ENCODE measurements around the gene SEC11A. TPM values are rescaled to one million over a fixed set of nuclear protein-coding genes. Genes with fewer than 3 reads are reported as not detected.

Gene SEC11A
- total RNA-seq, 1 experiment from 2014 or later: 140 TPM

DNA sequence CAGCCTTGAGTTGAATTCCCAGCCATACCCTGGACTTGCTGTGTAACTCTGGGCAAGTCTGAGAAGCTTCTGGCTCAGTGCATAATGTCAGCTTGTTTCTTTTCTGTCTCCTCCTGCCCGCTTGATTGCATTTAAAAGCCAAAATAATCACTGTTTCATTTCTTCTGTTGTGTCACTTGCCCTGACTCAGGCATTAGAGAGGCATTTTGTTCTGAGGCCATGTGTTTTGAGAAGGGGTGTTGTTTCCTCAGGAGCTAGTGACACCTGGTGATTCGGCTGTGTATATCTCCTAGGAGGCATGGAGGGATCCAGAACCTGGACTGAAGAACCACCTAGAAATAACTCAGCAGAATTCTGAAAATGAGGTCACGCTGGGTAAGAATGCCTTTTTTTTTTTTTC lies 77.8 kb downstream of the SEC11A start:
- H3K4me2 ChIP-seq (ENCODE audit: low read length): no peak overlapping the region
- no peaks in the 10 kb centered on the region for H3K27me3 ChIP-seq (ENCODE audit: low read length)
- DNase-seq: peak; percentile 53
- no peak overlapping the region for H2AFZ ChIP-seq (ENCODE audit: low read length)
- peaks cover 27% of the 10 kb centered on the region for H3K79me2 ChIP-seq (ENCODE audit: low read length)
- ChIA-PET CTCF (interaction anchor here (0.5 to 1.2 kb wide), 2 partner anchors 38 to 116 kb away, joined by 3 to 4 read pairs; no protein-coding TSS in a partner anchor), POLR2A (ENCODE audit: unreplicated experiment) (no interaction called here)
- TF ChIP-seq EZH2 (IDR thresholded peaks at IDR 0.05; ENCODE audit: low read length, unreplicated experiment): no peak
- TF ChIP-seq, protein P1, sequence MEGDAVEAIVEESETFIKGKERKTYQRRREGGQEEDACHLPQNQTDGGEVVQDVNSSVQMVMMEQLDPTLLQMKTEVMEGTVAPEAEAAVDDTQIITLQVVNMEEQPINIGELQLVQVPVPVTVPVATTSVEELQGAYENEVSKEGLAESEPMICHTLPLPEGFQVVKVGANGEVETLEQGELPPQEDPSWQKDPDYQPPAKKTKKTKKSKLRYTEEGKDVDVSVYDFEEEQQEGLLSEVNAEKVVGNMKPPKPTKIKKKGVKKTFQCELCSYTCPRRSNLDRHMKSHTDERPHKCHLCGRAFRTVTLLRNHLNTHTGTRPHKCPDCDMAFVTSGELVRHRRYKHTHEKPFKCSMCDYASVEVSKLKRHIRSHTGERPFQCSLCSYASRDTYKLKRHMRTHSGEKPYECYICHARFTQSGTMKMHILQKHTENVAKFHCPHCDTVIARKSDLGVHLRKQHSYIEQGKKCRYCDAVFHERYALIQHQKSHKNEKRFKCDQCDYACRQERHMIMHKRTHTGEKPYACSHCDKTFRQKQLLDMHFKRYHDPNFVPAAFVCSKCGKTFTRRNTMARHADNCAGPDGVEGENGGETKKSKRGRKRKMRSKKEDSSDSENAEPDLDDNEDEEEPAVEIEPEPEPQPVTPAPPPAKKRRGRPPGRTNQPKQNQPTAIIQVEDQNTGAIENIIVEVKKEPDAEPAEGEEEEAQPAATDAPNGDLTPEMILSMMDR (conservative IDR thresholded peaks at IDR 0.05; ENCODE audit: low read depth, low read length): peak; percentile 51
- H3K27ac ChIP-seq (ENCODE audit: low read length): no peak overlapping the region
- H3K9ac ChIP-seq (ENCODE audit: low read length): no peak overlapping the region
- H3K9me3 ChIP-seq (ENCODE audit: low read length): no peaks in the 10 kb centered on the region
- no peaks in the 10 kb centered on the region for H3F3A ChIP-seq (ENCODE audit: low read length, unreplicated experiment)
- peaks cover 9% of the 10 kb centered on the region for H3K4me1 ChIP-seq (ENCODE audit: insufficient read depth, low read length)
- H3K36me3 ChIP-seq (ENCODE audit: low read depth, low read length): peaks cover 12% of the 10 kb centered on the region
- BruUV-seq (replicated peaks): no TSS peak
- H3K9me2 ChIP-seq (replicated peaks; ENCODE audit: low read length): no peaks in the 10 kb centered on the region
- H4K20me1 ChIP-seq (ENCODE audit: low read length): no peaks in the 10 kb centered on the region
- ATAC-seq: peak; percentile 39; the same call in 1 of the 2 replicates
- intact Hi-C loops (cut with micrococcal nuclease): loop anchor here (1.0 to 2.0 kb wide), 2 partner anchors 39 to 49 kb away; no protein-coding TSS in a partner anchor
- H3K4me3 ChIP-seq (ENCODE audit: low read length): no peak overlapping the region

DNA sequence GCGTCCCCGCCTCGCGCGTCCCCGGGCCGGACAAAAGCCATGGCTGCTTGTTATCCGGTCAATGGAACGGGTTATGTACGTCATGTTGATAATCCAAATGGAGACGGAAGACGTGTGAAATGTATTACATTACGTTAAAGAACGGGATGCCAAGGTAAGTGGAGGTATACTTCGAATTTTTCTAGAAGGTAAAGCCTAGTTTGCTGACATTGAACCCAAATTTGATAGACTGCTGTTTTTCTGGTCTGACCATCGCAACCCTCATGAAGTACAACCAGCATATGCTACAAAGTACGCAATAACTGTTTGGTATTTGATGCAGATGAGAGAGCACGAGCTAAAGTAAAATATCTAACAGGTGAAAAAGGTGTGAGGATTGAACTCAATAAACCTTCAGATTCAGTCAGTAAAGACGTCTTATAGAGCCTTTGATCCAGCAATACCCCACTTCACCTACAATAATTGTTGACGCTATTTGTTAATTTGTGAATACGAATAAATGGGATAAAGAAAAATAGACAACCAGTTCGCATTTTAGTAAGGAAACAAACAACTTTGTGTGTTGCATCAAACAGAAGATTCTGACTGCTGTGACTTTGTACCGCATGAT lies 81.6 kb downstream of the SEC11A start:
- DNase-seq: no peak
- H3F3A ChIP-seq (ENCODE audit: low read length, unreplicated experiment): no peaks in the 10 kb centered on the region
- H3K9ac ChIP-seq (ENCODE audit: low read length): peak overlapping the region; percentile 64
- peak overlapping the region; percentile 20; the same call in 1 of the 2 replicates for H3K27ac ChIP-seq (ENCODE audit: low read length)
- H3K4me1 ChIP-seq (ENCODE audit: insufficient read depth, low read length): peaks cover 27% of the 10 kb centered on the region
- ATAC-seq: no peak
- BruUV-seq (replicated peaks): no TSS peak
- H2AFZ ChIP-seq (ENCODE audit: low read length): peak overlapping the region; percentile 89
- POLR2A ChIA-PET (ENCODE audit: unreplicated experiment): no interaction called here
- H3K4me2 ChIP-seq (ENCODE audit: low read length): peak overlapping the region; percentile 99
- no peaks in the 10 kb centered on the region for H3K27me3 ChIP-seq (ENCODE audit: low read length)
- intact Hi-C loops (cut with micrococcal nuclease): no loop called here
- H3K4me3 ChIP-seq (ENCODE audit: low read length): peak overlapping the region; percentile 93
- H3K79me2 ChIP-seq (ENCODE audit: low read length): peaks cover 44% of the 10 kb centered on the region
- H3K9me3 ChIP-seq (ENCODE audit: low read length): no peaks in the 10 kb centered on the region
- no peaks in the 10 kb centered on the region for H4K20me1 ChIP-seq (ENCODE audit: low read length)
- 0 out of 2 replicates have a peak, but pooled peaks cover 3% of the 10 kb centered on the region for H3K36me3 ChIP-seq (ENCODE audit: low read depth, low read length)
- no peaks in the 10 kb centered on the region for H3K9me2 ChIP-seq (replicated peaks; ENCODE audit: low read length)
- CTCF ChIA-PET: interaction anchor here (0.7 kb wide), 1 partner anchor 21 kb away, joined by 3 read pairs; no protein-coding TSS in a partner anchor
- TF ChIP-seq EZH2 (IDR thresholded peaks at IDR 0.05; ENCODE audit: low read length, unreplicated experiment): no peak
- TF ChIP-seq, protein P1 (conservative IDR thresholded peaks at IDR 0.05; ENCODE audit: low read depth, low read length): no peak
- TF ChIP-seq EZH2phosphoT487 (IDR thresholded peaks at IDR 0.05; ENCODE audit: borderline replicate concordance, low read length): no peak

Data from PC-3 (cell line).